Measurements from ENCODE around the gene TCEA3.

Gene TCEA3

GRCh38 chr1:23424293-23425192 lies at the start of gene TCEA3:
TCEA3 (minus strand) TSS chr1:23424748; CDS start chr1:23424633, 115 bp downstream.
- DNase-seq: peak; percentile 47 to 48

- no peak for DNase-seq
These were observed 48.7 kb upstream of the TCEA3 start for GRCh38 chr1:23473037-23473800.

GRCh38 chr1:23472351-23473036 lies 47.9 kb upstream of the TCEA3 start:
- no peak for DNase-seq

GRCh38 chr1:23471473-23472075 lies 47.0 kb upstream of the TCEA3 start:
- DNase-seq: no peak

GRCh38 chr1:23470282-23471070 lies 45.9 kb upstream of the TCEA3 start:
- DNase-seq: no peak

- DNase-seq: no peak
These were observed 44.9 kb upstream of the TCEA3 start for GRCh38 chr1:23469372-23469982.

GRCh38 chr1:23466423-23466989 lies 42.0 kb upstream of the TCEA3 start:
- no peak for DNase-seq

- no peak for DNase-seq
These were observed 38.7 kb upstream of the TCEA3 start for GRCh38 chr1:23463286-23463685.

- DNase-seq: no peak
These were observed 38.2 kb upstream of the TCEA3 start for GRCh38 chr1:23462766-23463165.

GRCh38 chr1:23461050-23461449 lies 36.5 kb upstream of the TCEA3 start:
- no peak for DNase-seq

GRCh38 chr1:23460519-23460918 lies 36.0 kb upstream of the TCEA3 start:
- DNase-seq: no peak

GRCh38 chr1:23459338-23459757 lies 34.8 kb upstream of the TCEA3 start:
- DNase-seq: no peak

- no peak for DNase-seq
These were observed 31.7 kb upstream of the TCEA3 start for GRCh38 chr1:23456226-23456625.

GRCh38 chr1:23453455-23454000 lies 29.0 kb upstream of the TCEA3 start:
- no peak for DNase-seq

GRCh38 chr1:23452011-23452411 lies 27.5 kb upstream of the TCEA3 start:
- DNase-seq: peak in 1 of 2 experiments; percentile 23

- no peak for DNase-seq
These were observed 26.9 kb upstream of the TCEA3 start for GRCh38 chr1:23451441-23451840.

GRCh38 chr1:23450894-23451293 lies 26.3 kb upstream of the TCEA3 start:
- no peak for DNase-seq

GRCh38 chr1:23449958-23450357 lies 25.4 kb upstream of the TCEA3 start:
- DNase-seq: no peak

- DNase-seq: no peak
These were observed 24.8 kb upstream of the TCEA3 start for GRCh38 chr1:23449306-23449705.

- DNase-seq: no peak
These were observed 24.3 kb upstream of the TCEA3 start for GRCh38 chr1:23448846-23449245.

Measured in activated T-cell treated with anti-CD3 and anti-CD28 coated beads, Interleukin-2, amount 50 U/mL, for 48 hours (primary cell).